HEK293 (cell line): ENCODE data around the gene FEZF1.

ENCODE experiments used
- BCL11A ChIP-seq: fragments of 450-650 bp; formaldehyde crosslinking; IDR thresholded peaks from 2 replicates; pipeline ENCODE4 v1.5.1; 2016; ENCODE audit warnings: low read depth, missing biosample characterization, missing genetic modification characterization
- IKZF3 ChIP-seq: fragments of 450-650 bp; IDR thresholded peaks from 2 replicates; pipeline ENCODE4 v1.5.0; 2018; ENCODE audit warnings: missing biosample characterization, mild to moderate bottlenecking, missing genetic modification characterization, moderate library complexity
- ZNF274 ChIP-seq, 2 experiments: fragments of 200-500 bp in 1 of 2; fragments of 450-650 bp in 1 of 2; sonication (Bioruptor generic) in 1 of 2; formaldehyde crosslinking in 1 of 2; IDR thresholded peaks; 2 replicates each; pipeline versions ENCODE4 v1.5.1 to v1.6.1; 2014 to 2016; ENCODE audit warnings: borderline replicate concordance in 1 of 2, inconsistent platforms in 1 of 2, low read length in 1 of 2, missing biosample characterization in 1 of 2, missing genetic modification characterization in 1 of 2
- ZNF707 ChIP-seq: fragments of 450-650 bp; formaldehyde crosslinking; IDR thresholded peaks from 2 replicates; pipeline ENCODE4 v1.5.1; 2016; ENCODE audit warnings: missing biosample characterization, missing genetic modification characterization
- TF ChIP-seq, protein P1 (sequence below): fragments of 450-650 bp; formaldehyde crosslinking; IDR thresholded peaks from 2 replicates; pipeline ENCODE4 v1.5.1; 2016; ENCODE audit warnings: missing biosample characterization, missing genetic modification characterization
- TF ChIP-seq, protein P2 (sequence below): fragments of 450-650 bp; formaldehyde crosslinking; IDR thresholded peaks from 2 replicates; pipeline ENCODE4 v1.5.1; 2017; ENCODE audit warnings: missing biosample characterization, missing genetic modification characterization

DNA sequence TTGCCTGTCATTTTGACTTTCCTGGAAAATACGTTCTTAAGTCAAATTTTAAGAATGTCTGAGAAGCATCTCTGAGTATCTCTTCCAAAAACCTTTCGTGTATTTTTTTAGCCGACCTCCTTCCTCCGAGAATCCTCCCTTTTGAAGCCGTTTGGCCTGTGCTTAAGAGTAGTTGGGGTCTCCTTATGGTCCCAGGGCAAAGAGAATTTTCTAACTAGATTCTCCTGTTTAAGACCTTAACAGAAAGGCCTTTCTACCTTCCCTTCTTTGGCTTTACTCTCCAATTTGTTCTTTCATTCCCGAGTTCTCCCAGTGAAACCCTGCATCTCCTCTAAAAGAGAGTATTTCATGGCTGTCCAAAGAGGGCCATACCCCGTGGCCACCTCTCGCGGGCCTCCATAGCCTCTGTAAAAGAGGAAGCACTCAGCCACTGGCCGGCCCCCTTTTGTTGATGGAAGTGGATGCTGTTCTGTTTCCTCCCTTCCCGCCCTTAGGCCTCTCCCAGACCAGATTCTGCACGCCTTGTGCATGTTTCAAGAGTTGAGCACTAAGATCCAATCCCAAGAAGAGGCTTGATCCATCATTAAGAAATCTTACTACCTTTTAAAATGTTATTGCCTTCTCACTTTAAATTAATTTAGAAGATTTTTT lies 6.6 kb upstream of the FEZF1 start:
- TF ChIP-seq, protein P1, sequence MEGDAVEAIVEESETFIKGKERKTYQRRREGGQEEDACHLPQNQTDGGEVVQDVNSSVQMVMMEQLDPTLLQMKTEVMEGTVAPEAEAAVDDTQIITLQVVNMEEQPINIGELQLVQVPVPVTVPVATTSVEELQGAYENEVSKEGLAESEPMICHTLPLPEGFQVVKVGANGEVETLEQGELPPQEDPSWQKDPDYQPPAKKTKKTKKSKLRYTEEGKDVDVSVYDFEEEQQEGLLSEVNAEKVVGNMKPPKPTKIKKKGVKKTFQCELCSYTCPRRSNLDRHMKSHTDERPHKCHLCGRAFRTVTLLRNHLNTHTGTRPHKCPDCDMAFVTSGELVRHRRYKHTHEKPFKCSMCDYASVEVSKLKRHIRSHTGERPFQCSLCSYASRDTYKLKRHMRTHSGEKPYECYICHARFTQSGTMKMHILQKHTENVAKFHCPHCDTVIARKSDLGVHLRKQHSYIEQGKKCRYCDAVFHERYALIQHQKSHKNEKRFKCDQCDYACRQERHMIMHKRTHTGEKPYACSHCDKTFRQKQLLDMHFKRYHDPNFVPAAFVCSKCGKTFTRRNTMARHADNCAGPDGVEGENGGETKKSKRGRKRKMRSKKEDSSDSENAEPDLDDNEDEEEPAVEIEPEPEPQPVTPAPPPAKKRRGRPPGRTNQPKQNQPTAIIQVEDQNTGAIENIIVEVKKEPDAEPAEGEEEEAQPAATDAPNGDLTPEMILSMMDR: no peak
- TF ChIP-seq, protein P2, sequence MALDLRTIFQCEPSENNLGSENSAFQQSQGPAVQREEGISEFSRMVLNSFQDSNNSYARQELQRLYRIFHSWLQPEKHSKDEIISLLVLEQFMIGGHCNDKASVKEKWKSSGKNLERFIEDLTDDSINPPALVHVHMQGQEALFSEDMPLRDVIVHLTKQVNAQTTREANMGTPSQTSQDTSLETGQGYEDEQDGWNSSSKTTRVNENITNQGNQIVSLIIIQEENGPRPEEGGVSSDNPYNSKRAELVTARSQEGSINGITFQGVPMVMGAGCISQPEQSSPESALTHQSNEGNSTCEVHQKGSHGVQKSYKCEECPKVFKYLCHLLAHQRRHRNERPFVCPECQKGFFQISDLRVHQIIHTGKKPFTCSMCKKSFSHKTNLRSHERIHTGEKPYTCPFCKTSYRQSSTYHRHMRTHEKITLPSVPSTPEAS (tag by site-specific recombination): no peak
- TF ChIP-seq IKZF3 (tag by site-specific recombination) (no peak), ZNF707 (tag by site-specific recombination) (no peak), BCL11A (no peak), ZNF274 (IDR thresholded peaks at IDR 0.05; ENCODE audit: low read length) (no peak), ZNF274 (tag by site-specific recombination; IDR thresholded peaks at IDR 0.05; ENCODE audit: borderline replicate concordance) (no peak)
